Bone marrow (tissue), 2 donors: ENCODE measurements around the gene FAM169A.
"Not testable (repeated sequence)": the region's sequence is repeated elsewhere in the genome, so short reads cannot be mapped to it uniquely, and the experiment has no call there.

ENCODE experiments used
- DNase-seq, 2 donors: peaks; one replicate each; lab custom pipeline; 2025; lab: John Stamatoyannopoulos, UW

The FAM169A gene, protein sequence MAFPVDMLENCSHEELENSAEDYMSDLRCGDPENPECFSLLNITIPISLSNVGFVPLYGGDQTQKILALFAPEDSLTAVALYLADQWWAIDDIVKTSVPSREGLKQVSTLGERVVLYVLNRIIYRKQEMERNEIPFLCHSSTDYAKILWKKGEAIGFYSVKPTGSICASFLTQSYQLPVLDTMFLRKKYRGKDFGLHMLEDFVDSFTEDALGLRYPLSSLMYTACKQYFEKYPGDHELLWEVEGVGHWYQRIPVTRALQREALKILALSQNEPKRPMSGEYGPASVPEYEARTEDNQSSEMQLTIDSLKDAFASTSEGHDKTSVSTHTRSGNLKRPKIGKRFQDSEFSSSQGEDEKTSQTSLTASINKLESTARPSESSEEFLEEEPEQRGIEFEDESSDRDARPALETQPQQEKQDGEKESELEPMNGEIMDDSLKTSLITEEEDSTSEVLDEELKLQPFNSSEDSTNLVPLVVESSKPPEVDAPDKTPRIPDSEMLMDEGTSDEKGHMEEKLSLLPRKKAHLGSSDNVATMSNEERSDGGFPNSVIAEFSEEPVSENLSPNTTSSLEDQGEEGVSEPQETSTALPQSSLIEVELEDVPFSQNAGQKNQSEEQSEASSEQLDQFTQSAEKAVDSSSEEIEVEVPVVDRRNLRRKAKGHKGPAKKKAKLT

DNA sequence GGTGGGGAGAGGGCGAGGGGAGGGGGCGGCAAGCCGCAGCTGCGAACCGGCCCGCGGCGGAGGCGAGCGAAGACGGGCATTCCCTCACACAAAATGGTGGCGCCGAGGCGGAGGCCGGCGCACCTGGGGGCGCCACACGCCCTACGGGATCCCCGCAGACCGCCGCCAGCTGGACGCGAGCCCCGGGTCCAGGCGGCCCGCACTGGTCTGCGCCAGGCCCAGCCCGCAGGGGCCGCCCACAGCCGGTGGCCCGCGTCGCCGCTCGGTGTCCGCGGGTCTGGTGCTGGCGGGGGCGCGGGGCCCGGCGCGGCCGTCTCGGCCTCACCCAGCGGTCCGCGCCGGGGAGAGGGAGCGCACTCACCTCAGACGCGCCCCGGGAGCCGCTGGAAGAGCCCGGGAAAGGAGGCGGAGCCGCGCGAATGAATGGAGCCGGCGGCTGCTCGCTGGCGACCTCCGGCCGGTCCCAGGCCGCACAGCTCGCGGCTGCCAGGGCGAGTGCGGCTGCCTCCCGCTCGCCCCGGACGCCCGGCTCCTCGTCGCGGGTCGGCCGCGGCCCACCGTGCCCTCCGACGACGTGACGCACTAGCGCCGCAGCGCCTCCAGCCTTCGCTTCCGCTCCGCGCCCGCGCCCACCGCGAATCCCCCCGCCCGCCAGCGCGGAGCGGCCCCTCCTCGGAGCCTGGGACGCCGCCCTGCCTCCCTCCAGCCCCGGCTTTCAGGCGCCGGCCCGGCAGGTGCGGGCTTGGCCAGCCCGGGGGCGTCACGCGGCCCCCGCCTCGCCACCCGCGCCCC lies at the start of gene FAM169A:
FAM169A (minus strand) TSS at position 584 of the 792 bp plus-strand sequence. CDS start 24,711 bp downstream, outside the sequence.
- DNase-seq, result no peak

DNA sequence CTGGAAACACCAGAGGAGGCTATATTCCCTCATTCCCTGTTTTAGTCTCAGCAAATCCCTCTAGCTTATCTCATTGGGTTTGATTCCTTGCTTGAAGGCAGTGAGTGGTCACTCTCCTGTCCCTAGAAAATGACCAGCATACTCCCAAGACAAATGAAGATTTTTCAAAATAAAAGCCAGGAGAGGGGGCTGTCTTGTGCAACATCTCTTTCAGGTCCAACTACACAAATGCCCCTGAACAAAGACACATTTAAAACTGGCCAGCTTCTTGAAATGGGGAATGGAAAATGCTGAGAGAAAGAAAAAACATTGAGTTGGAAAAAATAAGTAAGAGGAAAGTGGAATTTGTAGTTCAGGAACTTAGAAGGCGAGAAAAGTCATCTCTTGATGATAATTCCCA lies 49.3 kb upstream of the FAM169A start:
- no peak for DNase-seq

DNA sequence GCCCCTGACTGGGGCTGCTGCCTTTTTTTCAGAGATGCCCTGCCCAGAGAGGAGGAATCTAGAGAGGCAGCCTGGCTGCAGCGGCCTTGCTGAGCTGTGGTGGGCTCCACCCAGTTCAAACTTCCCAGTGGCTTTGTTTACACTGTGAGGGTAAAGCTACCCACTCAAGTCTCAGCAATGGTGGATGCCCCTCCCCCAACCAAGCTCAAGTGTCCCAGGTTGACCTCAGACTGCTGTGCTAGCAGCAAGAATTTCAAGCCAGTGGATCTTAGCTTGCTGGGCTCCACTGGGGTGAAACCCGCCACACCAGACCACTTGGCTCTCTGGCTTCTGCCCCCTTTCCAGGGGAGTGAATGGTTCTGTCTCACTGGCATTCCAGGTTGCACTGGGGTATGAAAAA lies 45.2 kb upstream of the FAM169A start:
- not testable (repeated sequence) for DNase-seq

DNA sequence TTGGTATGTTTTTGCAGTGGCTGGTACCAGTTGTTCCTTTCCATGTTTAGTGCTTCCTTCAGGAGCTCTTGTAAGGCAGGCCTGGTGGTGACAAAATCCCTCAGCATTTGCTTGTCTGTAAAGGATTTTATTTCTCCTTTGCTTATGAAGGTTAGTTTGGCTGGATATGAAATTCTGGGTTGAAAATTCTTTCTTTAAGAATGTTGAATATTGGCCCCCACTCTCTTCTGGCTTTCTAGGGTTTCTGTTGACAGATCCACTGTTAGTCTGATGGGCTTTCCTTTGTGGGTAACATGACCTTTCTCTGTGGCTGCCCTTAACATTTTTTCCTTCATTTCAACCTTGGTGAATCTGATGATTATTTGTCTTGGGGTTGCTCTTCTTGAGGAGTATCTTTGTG lies 43.7 kb upstream of the FAM169A start:
- DNase-seq, result not testable (repeated sequence)

DNA sequence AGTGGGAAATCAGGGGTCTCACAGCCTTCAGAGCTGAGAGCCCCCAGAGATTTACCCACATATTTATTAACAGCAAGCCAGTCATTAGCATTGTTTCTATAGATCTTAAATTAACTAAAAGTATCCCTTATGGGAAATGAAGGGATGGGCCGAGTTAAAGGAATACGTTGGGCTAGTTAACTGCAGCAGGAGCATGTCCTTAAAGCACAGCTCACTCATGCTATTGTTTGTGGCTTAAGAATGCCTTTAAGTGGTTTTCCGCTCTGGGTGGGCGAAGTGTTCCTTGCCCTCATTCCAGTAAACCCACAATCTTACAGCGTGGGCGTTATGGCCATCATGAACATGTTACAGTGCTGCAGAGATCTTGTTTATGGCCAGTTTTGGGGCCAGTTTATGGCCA lies 42.0 kb upstream of the FAM169A start:
- DNase-seq, result not testable (repeated sequence)

DNA sequence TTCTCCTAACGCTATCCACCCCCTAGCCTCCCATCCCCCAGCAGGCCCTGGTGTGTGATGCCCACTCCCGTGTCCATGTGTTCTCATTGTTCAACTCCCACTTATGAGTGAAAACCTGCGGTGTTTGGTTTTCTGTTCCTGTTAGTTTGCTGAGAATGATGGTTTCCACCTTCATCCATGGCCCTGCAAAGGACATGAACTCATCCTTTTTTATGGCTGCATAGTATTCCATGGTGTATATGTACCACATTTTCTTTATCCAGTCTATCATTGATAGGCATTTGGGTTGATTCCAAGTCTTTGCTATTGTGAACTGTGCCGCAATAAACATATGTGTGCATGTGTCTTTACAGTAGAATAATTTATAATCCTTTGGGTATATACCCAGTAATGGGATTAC lies 38.5 kb upstream of the FAM169A start:
- DNase-seq, result not testable (repeated sequence)

DNA sequence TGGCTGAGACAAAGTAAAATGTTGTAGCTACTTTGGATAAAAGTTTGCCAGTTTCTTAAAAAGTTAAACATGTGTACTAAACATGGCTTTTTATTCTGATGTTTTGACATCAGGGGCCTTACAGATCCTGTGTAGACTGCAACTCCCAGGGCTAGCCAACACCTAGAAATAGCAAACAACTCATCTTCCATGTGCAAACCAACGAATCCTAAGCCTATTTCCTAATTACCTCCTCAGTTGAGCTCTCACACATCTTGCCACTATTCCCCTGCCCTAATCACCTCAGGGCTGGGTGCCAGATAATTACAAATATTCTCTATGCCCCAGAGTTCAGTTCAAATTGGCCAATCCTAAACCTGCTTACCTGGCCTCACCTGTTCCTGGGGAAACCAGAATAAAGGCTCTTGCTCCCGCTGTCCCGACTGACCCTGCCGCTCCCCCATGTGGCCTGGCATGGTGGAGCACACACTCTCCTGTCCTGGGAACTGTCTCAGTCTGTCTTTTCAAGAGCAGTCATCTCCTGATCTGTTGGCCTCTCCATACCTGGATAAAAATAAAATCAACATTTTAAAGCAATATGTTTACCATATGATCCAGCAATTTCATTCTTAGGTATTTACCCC lies 37.1 kb upstream of the FAM169A start:
- no peak for DNase-seq

DNA sequence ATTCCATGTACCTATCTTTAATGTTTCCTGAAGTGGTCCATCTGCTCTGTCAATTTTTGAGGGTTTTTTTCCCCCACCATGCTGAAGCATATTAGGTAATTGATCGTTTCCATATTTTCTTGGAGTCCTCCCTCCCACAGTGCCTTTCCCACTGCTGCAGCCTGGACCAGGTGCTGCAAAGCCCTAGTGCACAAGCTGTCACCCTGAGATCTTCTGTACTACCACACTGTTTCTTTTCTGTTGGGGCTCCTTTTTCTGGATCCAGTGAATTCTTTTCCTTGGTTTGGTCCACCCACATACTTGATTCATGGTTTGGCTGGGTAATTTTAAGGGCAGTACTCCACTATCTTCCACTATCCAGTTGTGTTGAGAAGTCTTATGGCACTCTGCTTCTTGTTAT lies 30.9 kb upstream of the FAM169A start:
- no peak for DNase-seq

DNA sequence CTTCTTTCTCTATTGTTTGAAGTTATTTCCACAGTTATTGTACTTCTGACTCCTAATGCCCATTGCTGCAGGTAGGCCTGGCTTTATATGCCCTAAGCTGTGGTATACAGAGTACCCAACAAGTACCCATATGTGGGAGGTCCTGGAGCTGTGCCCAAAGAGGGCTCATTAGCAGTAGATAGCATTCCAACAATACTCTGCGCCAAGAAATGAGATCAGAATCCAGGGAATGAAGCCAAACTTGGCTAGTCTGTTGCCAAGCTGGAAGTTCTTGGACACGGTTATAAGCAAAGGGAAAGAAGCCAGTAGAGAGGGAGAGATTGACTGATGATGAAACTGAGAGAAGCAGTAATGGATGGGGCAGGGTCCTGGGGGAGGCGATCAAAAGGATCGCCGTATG lies 29.7 kb upstream of the FAM169A start:
- no peak for DNase-seq

DNA sequence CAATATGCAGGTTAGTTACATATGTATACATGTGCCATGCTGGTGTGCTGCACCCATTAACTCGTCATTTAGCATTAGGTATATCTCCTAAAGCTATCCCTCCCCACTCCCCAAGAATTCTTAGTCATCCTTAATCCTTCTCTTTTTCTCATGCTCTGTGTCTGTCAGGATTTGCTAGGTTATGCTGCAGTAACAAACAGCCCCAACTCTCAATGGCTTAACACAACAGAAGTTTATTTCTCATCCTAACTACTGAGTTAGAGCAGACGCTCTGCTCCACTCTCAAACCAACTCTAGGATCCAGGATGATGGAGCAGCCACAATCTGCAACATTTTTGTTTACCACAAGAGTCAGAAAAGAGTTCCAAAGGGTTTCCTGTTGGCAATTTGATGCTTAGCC lies 28.2 kb upstream of the FAM169A start:
- no peak for DNase-seq

DNA sequence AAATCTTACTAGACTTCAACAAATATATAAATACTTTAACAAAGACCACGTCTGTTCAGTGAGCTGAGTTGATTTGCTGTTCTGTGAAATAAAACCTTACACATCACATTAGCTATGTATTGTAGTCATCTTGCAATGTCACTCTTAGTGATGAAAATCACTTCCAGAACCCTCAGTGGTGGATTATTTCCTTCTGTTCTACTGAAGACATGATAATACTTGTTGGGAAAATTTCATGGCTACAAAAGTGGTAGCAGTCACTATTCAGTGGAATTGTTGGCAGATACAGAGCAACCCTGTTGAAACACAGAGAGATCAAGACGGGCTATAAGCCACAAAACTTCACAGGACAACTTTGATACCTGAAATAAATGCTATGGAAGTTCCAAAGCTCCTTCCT lies 26.7 kb upstream of the FAM169A start:
- no peak for DNase-seq

DNA sequence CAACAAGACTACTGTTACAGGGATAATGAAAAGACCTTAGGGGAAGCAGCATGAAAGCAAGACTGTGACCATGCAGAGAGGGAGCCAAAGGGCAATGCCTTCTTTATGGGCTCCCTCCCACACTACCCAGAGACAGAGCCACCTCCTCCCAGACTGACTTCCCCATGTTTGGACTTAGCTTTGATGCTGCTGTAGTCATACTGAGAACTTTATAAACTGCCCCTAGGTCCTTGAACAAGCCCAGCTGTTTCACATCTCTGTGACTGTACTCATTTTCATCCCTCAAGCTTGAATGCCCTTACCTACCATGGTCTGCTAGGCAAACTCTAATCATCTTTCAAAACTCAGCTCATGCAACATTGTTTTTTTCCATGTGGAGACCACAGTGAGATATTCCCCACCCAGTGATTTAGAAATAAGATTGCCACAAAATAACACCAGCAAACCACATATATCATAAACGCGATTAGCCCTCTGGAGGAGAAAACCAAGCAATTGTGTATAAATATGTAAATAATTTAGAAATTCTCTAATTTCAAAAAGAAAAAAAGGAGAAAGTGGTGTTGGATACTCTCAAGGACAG lies 23.4 kb upstream of the FAM169A start:
- DNase-seq, result no peak

DNA sequence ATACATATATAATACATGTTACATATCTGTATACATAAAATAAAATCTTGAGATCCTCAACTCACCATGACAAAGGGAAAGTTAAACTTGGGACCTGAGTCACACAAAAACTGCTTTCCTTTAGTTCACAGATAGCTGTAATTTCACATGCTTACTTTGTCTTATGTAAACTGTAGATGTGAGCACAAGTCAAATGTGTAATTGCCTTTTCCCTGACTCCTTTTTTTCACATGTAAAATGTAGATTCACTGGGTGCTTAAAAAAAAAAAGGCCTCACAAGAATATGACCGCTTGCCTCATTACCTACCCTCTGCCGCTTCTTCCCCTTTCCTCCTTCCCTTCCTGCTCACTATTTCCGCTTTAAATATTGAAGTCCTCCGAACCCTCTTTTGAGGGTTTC lies 21.9 kb upstream of the FAM169A start:
- DNase-seq, result no peak

DNA sequence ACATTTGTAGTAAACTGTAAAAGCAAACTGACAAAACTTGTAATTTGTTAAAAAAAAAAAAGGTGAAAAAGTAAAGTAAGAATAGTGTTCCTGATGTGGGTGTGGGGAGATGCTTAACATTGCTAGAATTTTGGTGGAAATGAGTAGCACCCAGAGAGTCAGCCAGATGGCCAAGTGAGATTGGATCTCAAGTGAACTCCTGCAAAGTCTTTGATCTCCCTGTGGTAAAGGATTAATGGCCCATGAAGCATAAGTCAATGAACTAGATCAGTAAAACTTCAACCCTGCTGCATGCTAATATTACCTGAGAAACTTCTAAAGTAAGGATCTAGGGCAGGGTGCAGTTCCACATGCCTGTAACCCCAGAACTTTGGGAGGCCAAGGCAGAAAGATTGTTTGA lies 19.0 kb upstream of the FAM169A start:
- DNase-seq, result no peak

DNA sequence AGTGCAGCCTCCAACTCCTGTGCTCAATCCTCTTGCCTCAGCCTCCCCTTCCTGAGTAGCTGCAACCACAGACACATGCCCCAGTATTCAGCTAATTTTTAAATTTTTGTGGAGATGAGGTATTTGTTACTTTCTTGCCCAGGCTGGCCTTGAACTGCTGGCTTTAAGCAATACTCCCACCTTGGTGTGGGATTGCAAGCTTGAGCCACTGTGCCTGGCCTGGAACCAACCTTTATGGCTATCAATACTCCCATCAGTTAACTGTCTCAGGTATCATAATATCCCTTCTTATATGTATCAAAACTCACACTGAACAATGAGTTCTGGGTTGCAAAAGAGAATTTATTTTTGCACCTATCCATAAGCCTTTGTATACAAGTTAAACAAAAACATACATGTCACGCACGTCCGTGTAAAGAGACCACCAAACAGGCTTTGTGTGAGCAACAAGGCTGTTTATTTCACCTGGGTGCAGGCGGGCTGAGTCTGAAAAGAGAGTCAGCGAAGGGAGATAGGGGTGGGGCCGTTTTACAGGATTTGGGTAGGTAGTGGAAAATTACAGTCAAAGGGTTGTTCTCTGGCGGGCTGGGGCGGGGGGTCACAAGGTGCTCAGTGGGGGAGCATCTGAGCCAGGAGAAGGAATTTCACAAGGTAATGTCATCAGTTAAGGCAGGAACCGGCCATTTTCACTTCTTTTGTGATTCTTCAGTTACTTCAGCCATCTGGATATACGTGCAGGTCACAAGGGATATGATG lies 16.4 kb upstream of the FAM169A start:
- not testable (repeated sequence) for DNase-seq

DNA sequence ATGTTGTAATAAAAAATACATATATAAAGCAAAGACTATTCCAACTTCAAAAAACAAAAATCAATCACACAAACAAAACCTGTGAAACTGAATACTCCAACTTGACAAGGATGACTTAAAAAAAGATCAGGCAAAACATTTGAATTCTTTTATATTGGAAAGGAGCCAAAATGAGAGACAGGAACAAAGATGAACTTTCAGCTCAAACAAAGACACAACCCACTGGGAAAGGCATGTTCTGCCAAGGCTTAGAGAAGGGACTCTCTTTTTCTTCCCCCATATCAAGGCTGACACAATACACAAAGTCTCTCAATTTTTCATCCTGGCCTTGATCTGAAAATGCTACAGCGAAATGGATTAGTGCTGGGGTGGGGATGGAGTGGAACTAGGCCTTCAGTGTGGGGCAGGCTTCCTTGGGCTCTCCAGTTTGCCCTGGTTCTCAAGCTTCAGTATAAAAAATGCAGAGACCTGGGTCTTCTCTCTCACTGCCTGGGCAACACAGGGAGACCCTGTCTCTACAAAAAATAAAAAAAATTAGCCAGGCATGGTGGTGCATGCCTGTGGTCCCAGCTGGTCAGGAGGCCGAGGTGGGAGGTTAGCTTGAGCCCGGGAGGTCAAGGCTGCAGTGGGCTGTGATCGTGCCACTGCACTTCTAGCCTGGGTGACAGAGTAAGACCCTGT lies 11.6 kb upstream of the FAM169A start:
- no peak for DNase-seq

DNA sequence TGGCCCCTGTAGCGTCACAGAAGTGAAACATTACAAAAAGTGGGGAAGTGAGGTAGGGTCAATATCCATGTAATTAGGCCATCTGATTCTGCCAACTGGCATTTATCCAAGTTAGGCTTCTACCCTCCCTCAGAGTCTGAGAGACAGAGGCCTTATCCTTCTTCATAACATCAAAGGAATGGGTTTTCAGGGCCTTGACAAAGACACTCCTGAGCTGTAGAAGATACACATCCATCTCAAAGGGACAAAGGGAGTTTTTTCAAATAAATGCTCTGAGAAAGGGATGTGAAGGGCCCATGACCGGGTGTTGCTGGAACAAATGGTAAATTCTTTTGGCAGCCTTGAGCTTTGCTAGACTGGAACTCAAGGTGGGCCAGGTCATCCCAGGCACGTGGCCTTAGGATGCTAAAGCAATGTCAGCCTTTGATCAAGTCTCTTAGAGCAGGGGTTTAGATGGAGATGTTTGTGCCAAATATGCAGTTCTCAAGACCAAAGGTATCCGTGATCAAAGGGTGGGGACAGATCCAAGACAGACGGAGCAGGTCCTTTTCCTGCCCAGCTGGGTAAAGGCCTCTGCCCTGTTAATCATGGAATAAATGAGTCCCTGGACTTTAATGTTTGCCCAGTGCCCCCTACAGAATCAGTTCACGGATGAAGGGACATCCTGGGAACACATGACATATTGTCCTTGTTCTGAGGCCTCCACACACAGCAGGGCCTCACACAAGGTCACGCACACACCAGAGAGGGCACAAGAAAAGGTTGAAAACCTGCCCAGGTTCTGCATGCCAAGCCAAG lies 10.0 kb upstream of the FAM169A start:
- DNase-seq, result no peak

DNA sequence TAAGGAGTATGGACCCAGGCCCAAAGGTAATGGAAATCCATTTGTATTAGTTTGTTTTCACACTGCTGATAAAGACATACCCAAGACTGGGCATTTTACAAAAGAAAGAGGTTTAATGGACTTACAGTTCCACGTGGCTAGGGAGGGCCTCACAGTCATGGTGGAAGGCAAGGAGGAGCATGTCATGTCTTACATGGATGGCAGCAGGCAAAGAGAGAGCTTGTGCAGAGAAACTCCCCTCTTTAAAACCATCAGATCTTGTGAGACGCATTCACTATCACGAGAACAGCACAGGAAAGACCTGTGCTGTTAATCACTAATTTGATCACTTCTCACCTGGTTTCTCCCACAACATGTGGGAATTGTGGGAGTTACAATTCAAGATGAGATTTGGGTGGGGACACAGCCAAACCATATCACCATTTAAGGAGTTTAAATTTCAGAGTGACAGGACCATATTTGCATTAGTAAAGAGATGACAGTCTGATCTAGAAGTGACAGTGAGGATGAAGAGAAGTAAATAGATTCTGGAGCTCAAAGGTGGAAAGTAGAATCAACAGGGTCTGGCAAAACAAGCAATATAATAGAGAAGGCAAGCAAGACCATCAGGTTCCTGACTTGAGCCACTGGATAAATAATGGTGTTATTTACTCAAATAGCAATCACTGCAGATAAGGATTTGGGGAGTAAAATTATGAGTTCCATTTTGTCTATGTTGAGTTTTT lies 7.5 kb upstream of the FAM169A start:
- DNase-seq, result no peak
